Endometrium (tissue), 2 donors: ENCODE data around the gene MT1M.
"Not testable (repeated sequence)": the region's sequence is repeated elsewhere in the genome, so short reads cannot be mapped to it uniquely, and the experiment has no call there.

Experiments used
- FAIRE-seq: peaks from 2 replicates; lab custom pipeline; 2012; peaks lifted over from hg19 to GRCh38; lab: Jason Lieb, UNC
- donor health status: control.
- donor health status: control.

The MT1M gene

GRCh38 chr16:56632156-56632847 lies at the start of gene MT1M:
Gene MT1M (plus strand): TSS chr16:56632659. CDS start chr16:56632732, 73 bp downstream.
- no peak for FAIRE-seq

- FAIRE-seq, result not testable (repeated sequence)
Observed at GRCh38 chr16:56582911-56583310, 49.5 kb upstream of the MT1M start.

GRCh38 chr16:56583351-56584168 lies 48.9 kb upstream of the MT1M start:
- no peak for FAIRE-seq

- no peak for FAIRE-seq
Observed at GRCh38 chr16:56584276-56584675, 48.2 kb upstream of the MT1M start.

GRCh38 chr16:56588781-56589140 lies 43.7 kb upstream of the MT1M start:
- no peak for FAIRE-seq

- FAIRE-seq, result no peak
Observed at GRCh38 chr16:56589141-56590039, 43.1 kb upstream of the MT1M start, which contains the start of gene MT3. Gene MT3 (plus strand): TSS chr16:56589528. CDS start chr16:56589591, 63 bp downstream.

GRCh38 chr16:56591377-56592060 lies 40.9 kb upstream of the MT1M start:
- no peak for FAIRE-seq

GRCh38 chr16:56593573-56594291 lies 38.7 kb upstream of the MT1M start:
- FAIRE-seq, result no peak

GRCh38 chr16:56594292-56594619 lies 38.2 kb upstream of the MT1M start:
- FAIRE-seq, result no peak

- no peak for FAIRE-seq
Observed at GRCh38 chr16:56600398-56600999, 32.0 kb upstream of the MT1M start.

- no peak for FAIRE-seq
Observed at GRCh38 chr16:56601325-56601724, 31.1 kb upstream of the MT1M start.

GRCh38 chr16:56603589-56603988 lies 28.9 kb upstream of the MT1M start:
- FAIRE-seq, result no peak

GRCh38 chr16:56604966-56605365 lies 27.5 kb upstream of the MT1M start:
- FAIRE-seq, result no peak

GRCh38 chr16:56605475-56605874 lies 27.0 kb upstream of the MT1M start:
- no peak for FAIRE-seq

GRCh38 chr16:56606071-56606475 lies 26.4 kb upstream of the MT1M start:
- FAIRE-seq, result no peak

- FAIRE-seq, result no peak
Observed at GRCh38 chr16:56606476-56607108, 25.9 kb upstream of the MT1M start.

- FAIRE-seq, result no peak
Observed at GRCh38 chr16:56607109-56607618, 25.3 kb upstream of the MT1M start.

- FAIRE-seq, result no peak
Observed at GRCh38 chr16:56607675-56608042, 24.8 kb upstream of the MT1M start.

- no peak for FAIRE-seq
Observed at GRCh38 chr16:56608043-56608875, 24.2 kb upstream of the MT1M start, which contains the start of gene MT2A. Gene MT2A (plus strand): TSS chr16:56608584. CDS start chr16:56608656, 72 bp downstream.
